ENCODE data around the gene TEX35.
"Not testable (repeated sequence)": the region's sequence is repeated elsewhere in the genome, so short reads cannot be mapped to it uniquely, and the experiment has no call there.

TEX35 gene

GRCh38 chr1:178538192-178538916 lies 25.4 kb downstream of the TEX35 start:
- in situ Hi-C loops (cut with MboI; ENCODE audit: low sequenced_read_pairs) = loop anchor here (25.0 kb wide), 3 partner anchors 224 to 824 kb away; partner anchors contain the start of gene AXDND1

- in situ Hi-C loops (cut with MboI; ENCODE audit: low sequenced_read_pairs) = loop anchor here (25.0 kb wide), 3 partner anchors 223 to 823 kb away; partner anchors contain the start of gene AXDND1
Measured at GRCh38 chr1:178539291-178539690, 26.4 kb downstream of the TEX35 start.

GRCh38 chr1:178540204-178540603 lies 27.3 kb downstream of the TEX35 start:
- in situ Hi-C loops (cut with MboI; ENCODE audit: low sequenced_read_pairs) = loop anchor here (25.0 kb wide), 3 partner anchors 222 to 822 kb away; partner anchors contain the start of gene AXDND1

GRCh38 chr1:178540646-178541045 lies 27.7 kb downstream of the TEX35 start:
- in situ Hi-C loops (cut with MboI; ENCODE audit: low sequenced_read_pairs) = loop anchor here (25.0 kb wide), 3 partner anchors 222 to 822 kb away; partner anchors contain the start of gene AXDND1

- in situ Hi-C loops (cut with MboI; ENCODE audit: low sequenced_read_pairs) = loop anchor here (25.0 kb wide), 3 partner anchors 221 to 821 kb away; partner anchors contain the start of gene AXDND1
Measured at GRCh38 chr1:178541379-178541778, 28.5 kb downstream of the TEX35 start.

- in situ Hi-C loops (cut with MboI; ENCODE audit: low sequenced_read_pairs) = loop anchor here (25.0 kb wide), 3 partner anchors 220 to 820 kb away; partner anchors contain the start of gene AXDND1
Measured at GRCh38 chr1:178541829-178542553, 29.1 kb downstream of the TEX35 start.

GRCh38 chr1:178542554-178543289 lies 29.8 kb downstream of the TEX35 start:
- in situ Hi-C loops (cut with MboI; ENCODE audit: low sequenced_read_pairs) = loop anchor here (25.0 kb wide), 3 partner anchors 220 to 820 kb away; partner anchors contain the start of gene AXDND1

- in situ Hi-C loops (cut with MboI; ENCODE audit: low sequenced_read_pairs) = loop anchor here (25.0 kb wide), 3 partner anchors 219 to 819 kb away; partner anchors contain the start of gene AXDND1
Measured at GRCh38 chr1:178543290-178543607, 30.3 kb downstream of the TEX35 start.

GRCh38 chr1:178544531-178544930 lies 31.6 kb downstream of the TEX35 start:
- in situ Hi-C loops (cut with MboI; ENCODE audit: low sequenced_read_pairs) = loop anchor here (25.0 kb wide), 3 partner anchors 218 to 818 kb away; partner anchors contain the start of gene AXDND1

- in situ Hi-C loops (cut with MboI; ENCODE audit: low sequenced_read_pairs) = loop anchor here (25.0 kb wide), 3 partner anchors 214 to 814 kb away; partner anchors contain the start of gene AXDND1
Measured at GRCh38 chr1:178548108-178548507, 35.2 kb downstream of the TEX35 start.

- in situ Hi-C loops (cut with MboI; ENCODE audit: low sequenced_read_pairs) = no loop called here
Measured at GRCh38 chr1:178551307-178551706, 38.4 kb downstream of the TEX35 start.

GRCh38 chr1:178551940-178552339 lies 39.0 kb downstream of the TEX35 start:
- in situ Hi-C loops (cut with MboI; ENCODE audit: low sequenced_read_pairs) = no loop called here

GRCh38 chr1:178552856-178553255 lies 39.9 kb downstream of the TEX35 start:
- in situ Hi-C loops (cut with MboI; ENCODE audit: low sequenced_read_pairs) = no loop called here

GRCh38 chr1:178554351-178554750 lies 41.4 kb downstream of the TEX35 start:
- in situ Hi-C loops (cut with MboI; ENCODE audit: low sequenced_read_pairs) = not testable (repeated sequence)

GRCh38 chr1:178555613-178556012 lies 42.7 kb downstream of the TEX35 start:
- in situ Hi-C loops (cut with MboI; ENCODE audit: low sequenced_read_pairs) = not testable (repeated sequence)

- in situ Hi-C loops (cut with MboI; ENCODE audit: low sequenced_read_pairs) = not testable (repeated sequence)
Measured at GRCh38 chr1:178558816-178559215, 45.9 kb downstream of the TEX35 start.

- in situ Hi-C loops (cut with MboI; ENCODE audit: low sequenced_read_pairs) = no loop called here
Measured at GRCh38 chr1:178560871-178561376, 48.0 kb downstream of the TEX35 start.

- in situ Hi-C loops (cut with MboI; ENCODE audit: low sequenced_read_pairs) = no loop called here
Measured at GRCh38 chr1:178563099-178563820, 50.4 kb downstream of the TEX35 start.

- in situ Hi-C loops (cut with MboI; ENCODE audit: low sequenced_read_pairs) = no loop called here
Measured at GRCh38 chr1:178564086-178564782, 51.3 kb downstream of the TEX35 start.

Data from HL-60/S4 treated with phorbol 12-myristate 13-acetate at 8.2 ng/mL for 4 days and 3 days (cell line).